ENCODE measurements around the gene TDRD10.

GRCh38 chr1:154524881-154525280 lies 22.9 kb downstream of the TDRD10 start:
- TF ChIP-seq SMC3 (IDR thresholded peaks at IDR 0.05) (no peak), CTCF (IDR thresholded peaks at IDR 0.05) (no peak)

All from A549 (cell line).